H9 (cell line): ENCODE results near the gene RAP1GAP. TPM values are rescaled to one million over a fixed set of nuclear protein-coding genes. Genes with fewer than 3 reads are reported as not detected.

Experiments used
- DNase-seq: peaks from one replicate; pipeline ENCODE4 v3.0.0-alpha.2; 2017
- H2AFZ ChIP-seq: one replicate; pipeline ENCODE4 v1.6.1; 2013; ENCODE audit warnings: mild to moderate bottlenecking, low read length, control low read depth, moderate library complexity
- H2AK5ac ChIP-seq: 2 replicates; pipeline ENCODE4 v1.6.1; 2013; ENCODE audit warnings: low read length, control low read depth, mixed read lengths; ENCODE audit not compliant: insufficient read length
- H2BK120ac ChIP-seq: one replicate; pipeline ENCODE4 v1.6.1; 2013; ENCODE audit warnings: low read depth, mild to moderate bottlenecking, low read length, control low read depth, inconsistent platforms; ENCODE audit not compliant: poor library complexity, severe bottlenecking
- H2BK12ac ChIP-seq: 2 replicates; pipeline ENCODE4 v1.6.1; 2013; ENCODE audit warnings: low read length, control low read depth, mixed read lengths, low read depth; ENCODE audit not compliant: insufficient read length
- H2BK15ac ChIP-seq: 2 replicates; pipeline ENCODE4 v1.6.1; 2013; ENCODE audit warnings: low read depth, low read length, control low read depth
- H2BK20ac ChIP-seq: one replicate; pipeline ENCODE4 v1.6.1; 2013; ENCODE audit warnings: low read depth, mild to moderate bottlenecking, low read length, control low read depth, inconsistent platforms; ENCODE audit not compliant: poor library complexity, severe bottlenecking
- H2BK5ac ChIP-seq: 2 replicates; pipeline ENCODE4 v1.6.1; 2013; ENCODE audit warnings: low read length, control low read depth, mixed read lengths; ENCODE audit not compliant: insufficient read length
- H3K14ac ChIP-seq: 2 replicates; pipeline ENCODE4 v1.6.1; 2013; ENCODE audit warnings: low read length, control low read depth; ENCODE audit not compliant: insufficient read depth
- H3K18ac ChIP-seq: 2 replicates; pipeline ENCODE4 v1.6.1; 2013; ENCODE audit warnings: low read depth, mild to moderate bottlenecking, mixed read lengths, low read length, control low read depth; ENCODE audit not compliant: insufficient read length
- H3K23ac ChIP-seq: 2 replicates; pipeline ENCODE4 v1.6.1; 2013; ENCODE audit warnings: low read length, control low read depth, mixed read lengths, low read depth; ENCODE audit not compliant: insufficient read length
- H3K23me2 ChIP-seq: 2 replicates; pipeline ENCODE4 v1.6.1; 2013; ENCODE audit warnings: low read depth, mild to moderate bottlenecking, mixed read lengths, low read length, control low read depth; ENCODE audit not compliant: insufficient read length, poor library complexity, severe bottlenecking
- H3K27ac ChIP-seq: 2 replicates; pipeline ENCODE4 v1.5.1; 2013; ENCODE audit warnings: low read length, control low read depth, mixed read lengths, low read depth; ENCODE audit not compliant: insufficient read length
- H3K27me3 ChIP-seq: 2 replicates; pipeline ENCODE4 v1.6.1; 2013; ENCODE audit warnings: low read length, control low read depth, inconsistent platforms; ENCODE audit not compliant: insufficient read depth
- H3K4ac ChIP-seq: 2 replicates; pipeline ENCODE4 v1.6.1; 2013; ENCODE audit warnings: low read depth, mild to moderate bottlenecking, control low read depth, inconsistent platforms, low read length, moderate library complexity
- H3K4me1 ChIP-seq: 2 replicates; pipeline ENCODE4 v1.6.1; 2013; ENCODE audit warnings: low read length, control low read depth, inconsistent platforms; ENCODE audit not compliant: insufficient read depth
- H3K4me2 ChIP-seq: 2 replicates; pipeline ENCODE4 v1.6.1; 2013; ENCODE audit warnings: low read length, control low read depth, mixed read lengths; ENCODE audit not compliant: insufficient read length, insufficient read depth
- H3K56ac ChIP-seq: 2 replicates; pipeline ENCODE4 v1.6.1; 2013; ENCODE audit warnings: low read depth, mild to moderate bottlenecking, mixed read lengths, low read length, control low read depth; ENCODE audit not compliant: insufficient read length
- H3K79me1 ChIP-seq: 2 replicates; pipeline ENCODE4 v1.6.1; 2013; ENCODE audit warnings: low read depth, mild to moderate bottlenecking, moderate library complexity, low read length, control low read depth, inconsistent platforms; ENCODE audit not compliant: insufficient read depth, poor library complexity, severe bottlenecking
- H3K79me2 ChIP-seq: 2 replicates; pipeline ENCODE4 v1.6.1; 2013; ENCODE audit warnings: low read length, control low read depth, inconsistent platforms; ENCODE audit not compliant: insufficient read depth
- H3K9ac ChIP-seq: 2 replicates; pipeline ENCODE4 v1.6.1; 2013; ENCODE audit warnings: low read length, control low read depth, mixed read lengths; ENCODE audit not compliant: insufficient read length; ENCODE audit errors: extremely low read depth
- H3K9me3 ChIP-seq: one replicate; pipeline ENCODE4 v1.6.1; 2013; ENCODE audit warnings: low read depth, low read length, inconsistent platforms; ENCODE audit not compliant: control insufficient read depth
- H3T11ph ChIP-seq: one replicate; pipeline ENCODE4 v1.6.1; 2013; ENCODE audit warnings: mild to moderate bottlenecking, low read length, control low read depth, inconsistent platforms
- H4K20me1 ChIP-seq: one replicate; pipeline ENCODE4 v1.6.1; 2013; ENCODE audit not compliant: control insufficient read depth, insufficient read length, insufficient read depth
- H4K5ac ChIP-seq: 2 replicates; pipeline ENCODE4 v1.6.1; 2013; ENCODE audit warnings: low read depth, mild to moderate bottlenecking, mixed read lengths, low read length, control low read depth; ENCODE audit not compliant: insufficient read length
- H4K8ac ChIP-seq: replicated peaks from 2 replicates; pipeline ENCODE4 v1.6.1; 2013; ENCODE audit warnings: low read length, control low read depth, mixed read lengths, low read depth; ENCODE audit not compliant: insufficient read length
- H4K91ac ChIP-seq: 2 replicates; pipeline ENCODE4 v1.6.1; 2013; ENCODE audit warnings: low read depth, mild to moderate bottlenecking, moderate library complexity, mixed read lengths, low read length, control low read depth; ENCODE audit not compliant: insufficient read length
- H3K27ac Mint-ChIP-seq, 3 experiments: 2 replicates in 2 of 3; 3 replicates in 1 of 3; pipeline ENCODE4 v1.8.0; 2020 to 2021; ENCODE audit warnings: mixed read lengths in 3 of 3, mild to moderate bottlenecking in 1 of 3, moderate library complexity in 1 of 3
- H3K27me3 Mint-ChIP-seq: 2 replicates; pipeline ENCODE4 v1.8.0; 2021; ENCODE audit warnings: low read depth, mild to moderate bottlenecking, moderate library complexity, mixed read lengths
- H3K36me3 Mint-ChIP-seq, 3 experiments: 2 replicates in 2 of 3; 3 replicates in 1 of 3; pipeline ENCODE4 v1.8.0; 2020 to 2021; ENCODE audit warnings: low read depth in 3 of 3, mixed read lengths in 3 of 3; ENCODE audit not compliant: insufficient read depth in 1 of 3
- H3K4me1 Mint-ChIP-seq, 2 experiments: 2 replicates each; pipeline ENCODE4 v1.8.0; 2020; ENCODE audit warnings: mixed read lengths in 2 of 2
- H3K4me3 Mint-ChIP-seq, 2 experiments: 2 replicates in 1 of 2; 3 replicates in 1 of 2; pipeline ENCODE4 v1.8.0; 2020 to 2021; ENCODE audit warnings: mild to moderate bottlenecking in 2 of 2, mixed read lengths in 2 of 2, moderate library complexity in 1 of 2
- H3K9me3 Mint-ChIP-seq, 2 experiments: 2 replicates in 1 of 2; 3 replicates in 1 of 2; pipeline ENCODE4 v1.8.0; 2020; ENCODE audit warnings: mild to moderate bottlenecking in 2 of 2, mixed read lengths in 2 of 2, moderate library complexity in 1 of 2
- WGBS: extraction: QIAGEN DNeasy Blood & Tissue Kit; methylation state at CpG from one replicate; pipeline ENCODE4 v1.1.7; 2013; ENCODE audit warnings: missing lambda C conversion rate, low lambda C conversion rate, mixed read lengths; ENCODE audit not compliant: insufficient read length; ENCODE audit errors: extremely low coverage; 5-methylcytosine and 5-hydroxymethylcytosine counted together
- total RNA-seq: library from RNA; stranded (reverse); gene quantifications from 2 replicates; pipeline ENCODE4 v1.2.1, GENCODE V29; 2021
- TF ChIP-seq, protein P1 (sequence below): fragments of 200-600 bp; sonication (generic); conservative IDR thresholded peaks from 3 replicates; pipeline ENCODE4 v1.8.0; 2021; ENCODE audit warnings: antibody characterized with exemption, mild to moderate bottlenecking

Gene RAP1GAP
- total RNA-seq, 1 experiment from 2014 or later: 7.9 TPM

GRCh38 chr1:21575351-21575942, 93.7 kb downstream of the RAP1GAP start:
- Histone ChIP-seq H3K56ac (no peak overlapping the region), H4K8ac (no peak overlapping the region), H2AFZ (no peak overlapping the region), H3K79me1 (no peaks in the 10 kb centered on the region), H3K4ac (no peak overlapping the region), H3K23me2 (peaks cover 2% of the 10 kb centered on the region), H2AK5ac (no peak overlapping the region), H3K4me1 (peaks cover 2% of the 10 kb centered on the region; the same call in 1 of the 2 replicates), H4K5ac (no peak overlapping the region), H3K9ac (no peak overlapping the region), H3K23ac (no peak overlapping the region), H2BK12ac (no peak overlapping the region), H2BK20ac (no peak overlapping the region), H3K18ac (no peak overlapping the region), H3K79me2 (no peaks in the 10 kb centered on the region), H3K27ac (no peak overlapping the region), H2BK5ac (no peak overlapping the region), H2BK15ac (no peak overlapping the region), H3T11ph (no peak overlapping the region), H4K20me1 (no peaks in the 10 kb centered on the region), H4K91ac (no peak overlapping the region), H3K14ac (no peak overlapping the region), H3K9me3 (no peaks in the 10 kb centered on the region), H3K4me2 (no peak overlapping the region), H3K27me3 (no peaks in the 10 kb centered on the region), H2BK120ac (no peak overlapping the region)
- DNase-seq: no peak
- H3K4me1 Mint-ChIP-seq: peaks cover 16 to 24% of the 10 kb centered on the region in 2 experiments
- TF ChIP-seq, protein P1, sequence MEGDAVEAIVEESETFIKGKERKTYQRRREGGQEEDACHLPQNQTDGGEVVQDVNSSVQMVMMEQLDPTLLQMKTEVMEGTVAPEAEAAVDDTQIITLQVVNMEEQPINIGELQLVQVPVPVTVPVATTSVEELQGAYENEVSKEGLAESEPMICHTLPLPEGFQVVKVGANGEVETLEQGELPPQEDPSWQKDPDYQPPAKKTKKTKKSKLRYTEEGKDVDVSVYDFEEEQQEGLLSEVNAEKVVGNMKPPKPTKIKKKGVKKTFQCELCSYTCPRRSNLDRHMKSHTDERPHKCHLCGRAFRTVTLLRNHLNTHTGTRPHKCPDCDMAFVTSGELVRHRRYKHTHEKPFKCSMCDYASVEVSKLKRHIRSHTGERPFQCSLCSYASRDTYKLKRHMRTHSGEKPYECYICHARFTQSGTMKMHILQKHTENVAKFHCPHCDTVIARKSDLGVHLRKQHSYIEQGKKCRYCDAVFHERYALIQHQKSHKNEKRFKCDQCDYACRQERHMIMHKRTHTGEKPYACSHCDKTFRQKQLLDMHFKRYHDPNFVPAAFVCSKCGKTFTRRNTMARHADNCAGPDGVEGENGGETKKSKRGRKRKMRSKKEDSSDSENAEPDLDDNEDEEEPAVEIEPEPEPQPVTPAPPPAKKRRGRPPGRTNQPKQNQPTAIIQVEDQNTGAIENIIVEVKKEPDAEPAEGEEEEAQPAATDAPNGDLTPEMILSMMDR: no peak
- H3K36me3 Mint-ChIP-seq: peaks cover 2 to 7% (median 6%) of the 10 kb centered on the region in 3 experiments; a peak in 3 of 7 replicates
- no peaks in the 10 kb centered on the region for H3K9me3 Mint-ChIP-seq
- WGBS: no CpG with 5 or more reads among the region's 18 CpGs
- no peak overlapping the region for H3K4me3 Mint-ChIP-seq
- no peak overlapping the region; a peak in 1 of 7 replicates for H3K27ac Mint-ChIP-seq
- H3K27me3 Mint-ChIP-seq: peaks cover 2% of the 10 kb centered on the region
